ENCODE measurements around the gene ATP2B3.

GRCh38 chrX:153546386-153546785, 28.9 kb downstream of the ATP2B3 start:
- TF ChIP-seq CTCF (IDR thresholded peaks at IDR 0.05 in 4 of 5, conservative IDR thresholded peaks at IDR 0.05 in 1 of 5) (no peak), POLR2A (IDR thresholded peaks at IDR 0.05) (no peak)
